HG02798 (cell line): Measurements from ENCODE around the gene PRDM15.

Experiments
- ATAC-seq: cut with Tn5 transposase; IDR thresholded peaks from one replicate; pipeline ENCODE4 v1.9.1; 2021; ENCODE audit warnings: mild to moderate bottlenecking; ENCODE audit not compliant: unreplicated experiment, poor library complexity

PRDM15 gene

GRCh38 chr21:41830145-41830707, 48.9 kb downstream of the PRDM15 start:
- no peak for ATAC-seq

GRCh38 chr21:41828884-41829360, 50.2 kb downstream of the PRDM15 start:
- no peak for ATAC-seq

- no peak for ATAC-seq
Observed at GRCh38 chr21:41827951-41828883, 50.9 kb downstream of the PRDM15 start.

- ATAC-seq = no peak
Observed at GRCh38 chr21:41825881-41826280, 53.3 kb downstream of the PRDM15 start.

GRCh38 chr21:41825216-41825615, 53.9 kb downstream of the PRDM15 start:
- ATAC-seq = no peak

- ATAC-seq = no peak
Observed at GRCh38 chr21:41824466-41825207, 54.5 kb downstream of the PRDM15 start.

GRCh38 chr21:41823906-41824305, 55.2 kb downstream of the PRDM15 start:
- no peak for ATAC-seq

GRCh38 chr21:41823166-41823565, 56.0 kb downstream of the PRDM15 start:
- ATAC-seq = no peak

GRCh38 chr21:41821756-41822431, 57.2 kb downstream of the PRDM15 start:
- no peak for ATAC-seq

GRCh38 chr21:41821081-41821755, 57.9 kb downstream of the PRDM15 start:
- ATAC-seq = no peak

GRCh38 chr21:41820384-41821080, 58.6 kb downstream of the PRDM15 start:
- ATAC-seq = no peak

- ATAC-seq = no peak
Observed at GRCh38 chr21:41819856-41820281, 59.3 kb downstream of the PRDM15 start.

GRCh38 chr21:41819236-41819855, 59.8 kb downstream of the PRDM15 start:
- ATAC-seq = no peak

- ATAC-seq = no peak
Observed at GRCh38 chr21:41817877-41818855, 61.0 kb downstream of the PRDM15 start.

GRCh38 chr21:41817228-41817627, 61.9 kb downstream of the PRDM15 start:
- ATAC-seq = peak; percentile 61

- peak; percentile 76 for ATAC-seq
Observed at GRCh38 chr21:41816583-41817165, 62.5 kb downstream of the PRDM15 start.
